ENCODE results near the gene C2CD3.
"Not testable (repeated sequence)": the region's sequence is repeated elsewhere in the genome, so short reads cannot be mapped to it uniquely, and the experiment has no call there.

The C2CD3 gene

DNA sequence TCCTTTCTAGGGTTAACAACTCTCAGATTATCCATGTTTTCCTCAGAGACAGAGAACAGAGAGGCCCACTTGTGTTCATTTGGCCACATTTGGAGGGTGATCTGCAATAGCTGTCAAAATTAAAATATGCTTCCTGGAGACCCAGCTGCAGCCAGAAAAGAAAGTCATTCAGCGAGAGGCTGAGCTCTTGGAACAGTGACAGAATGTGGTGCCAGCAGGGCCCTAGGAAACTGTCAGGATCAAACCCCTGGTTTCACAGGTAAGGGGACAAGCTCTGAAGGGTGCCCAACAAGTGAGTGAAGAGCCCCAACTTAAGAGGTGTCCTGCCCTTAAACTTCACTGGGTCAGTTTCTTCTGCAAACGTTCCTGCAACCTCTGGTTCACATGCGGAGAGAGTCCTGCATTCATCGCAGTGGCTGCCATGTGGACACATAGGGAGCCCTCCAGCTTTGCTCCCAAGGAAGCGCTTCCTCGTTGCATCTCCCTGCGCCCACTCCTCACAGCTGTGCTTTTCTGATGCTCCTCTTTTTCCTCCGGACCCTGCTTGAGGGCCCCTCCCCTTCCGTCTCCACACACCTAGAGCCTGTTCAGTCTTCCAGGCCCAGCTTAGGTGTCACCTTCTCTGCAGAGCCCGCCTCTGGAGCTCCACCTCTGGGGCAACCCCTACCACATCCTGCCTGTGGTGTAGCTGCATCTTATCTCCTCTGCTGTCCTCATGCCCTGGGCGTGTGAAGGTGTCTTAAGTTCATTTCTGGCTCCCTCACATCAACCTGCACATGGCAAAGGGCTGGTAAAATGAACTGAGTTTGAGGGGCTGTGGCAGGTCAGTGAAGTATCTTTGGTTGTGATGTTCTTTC lies 165.8 kb downstream of the C2CD3 start:
- DNase-seq (ENCODE audit: low read depth in 3 of 3), result peak; percentile 51 to 77 (median 57)

DNA sequence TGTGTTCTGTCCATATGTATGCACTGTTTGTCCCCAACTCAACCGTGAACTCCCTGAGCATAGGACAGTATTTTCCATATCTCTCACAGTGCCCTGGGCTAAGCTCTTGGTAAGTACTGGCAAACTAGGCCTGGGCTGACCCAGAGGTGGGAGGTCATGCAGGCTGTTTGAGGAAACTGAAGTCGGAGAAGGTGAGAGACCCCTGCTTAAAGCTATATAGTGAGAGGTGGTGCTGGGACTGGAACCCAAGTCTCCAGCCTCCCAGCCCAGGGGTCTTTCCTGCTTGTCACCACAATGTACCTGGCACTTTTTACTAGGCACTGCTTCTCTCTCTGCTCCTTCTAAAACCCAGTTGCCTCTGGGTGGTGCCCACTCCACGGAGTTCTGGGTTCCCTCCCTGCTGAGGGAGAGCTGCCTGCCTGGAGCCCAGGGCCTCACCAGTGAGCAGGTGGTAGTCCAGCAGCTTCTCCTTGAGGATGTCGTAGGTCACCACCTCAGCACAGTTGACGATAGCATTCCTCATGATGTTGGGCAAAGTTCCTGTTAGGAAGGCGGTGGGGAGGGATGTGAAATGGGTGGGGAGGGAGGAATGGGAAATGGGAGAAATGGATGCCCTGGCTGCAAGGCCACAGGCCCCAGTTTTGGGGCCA lies 166.6 kb downstream of the C2CD3 start:
- no peak for DNase-seq (ENCODE audit: low read depth in 3 of 3)

GRCh38 chr11:74002832-74003231 lies 168.0 kb downstream of the C2CD3 start:
- DNase-seq (ENCODE audit: low read depth in 3 of 3), result no peak

- no peak for DNase-seq (ENCODE audit: low read depth in 3 of 3)
Measured at GRCh38 chr11:74001822-74002286, 168.9 kb downstream of the C2CD3 start.

GRCh38 chr11:74000307-74001133 lies 170.3 kb downstream of the C2CD3 start:
- no peak for DNase-seq (ENCODE audit: low read depth in 3 of 3)

GRCh38 chr11:73999581-74000306 lies 171.1 kb downstream of the C2CD3 start:
- no peak for DNase-seq (ENCODE audit: low read depth in 3 of 3)

DNA sequence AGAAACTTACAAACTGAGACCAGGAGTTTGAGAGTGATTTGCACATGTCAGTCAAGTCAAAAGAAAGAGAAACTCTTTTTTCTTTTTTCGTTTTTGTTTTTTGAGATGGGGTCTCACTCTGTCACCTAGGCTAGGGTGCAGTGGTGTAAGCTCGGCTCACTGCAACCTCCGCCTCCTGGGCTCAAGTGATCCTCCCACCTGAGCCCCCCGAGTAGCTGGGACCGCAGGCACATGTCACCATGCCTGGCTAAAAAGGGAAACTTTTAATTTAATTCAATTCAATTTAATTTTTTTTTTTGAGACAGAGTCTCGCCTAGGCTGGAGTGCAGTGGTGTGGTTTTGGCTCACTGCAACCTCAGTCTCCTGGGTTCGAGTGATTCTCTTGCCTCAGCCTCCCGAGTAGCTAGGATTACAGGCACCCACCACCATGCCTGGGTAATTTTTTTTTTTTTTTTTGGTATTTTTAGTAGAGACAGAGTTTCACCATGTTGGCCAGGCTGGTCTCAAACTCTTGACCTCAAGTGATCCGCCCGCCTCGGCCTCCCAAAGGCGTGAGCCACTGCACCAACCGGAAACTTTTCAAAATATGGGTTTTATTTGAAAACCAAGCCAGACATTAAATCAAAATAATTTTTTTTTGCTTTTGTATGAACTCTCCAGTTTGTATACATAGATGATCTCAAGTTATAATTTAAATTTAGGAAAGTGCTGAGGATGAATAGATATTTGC lies 171.8 kb downstream of the C2CD3 start:
- no peak for DNase-seq (ENCODE audit: low read depth in 3 of 3)

- DNase-seq (ENCODE audit: low read depth in 3 of 3), result no peak
Measured at GRCh38 chr11:73997120-73997770, 173.6 kb downstream of the C2CD3 start.

DNA sequence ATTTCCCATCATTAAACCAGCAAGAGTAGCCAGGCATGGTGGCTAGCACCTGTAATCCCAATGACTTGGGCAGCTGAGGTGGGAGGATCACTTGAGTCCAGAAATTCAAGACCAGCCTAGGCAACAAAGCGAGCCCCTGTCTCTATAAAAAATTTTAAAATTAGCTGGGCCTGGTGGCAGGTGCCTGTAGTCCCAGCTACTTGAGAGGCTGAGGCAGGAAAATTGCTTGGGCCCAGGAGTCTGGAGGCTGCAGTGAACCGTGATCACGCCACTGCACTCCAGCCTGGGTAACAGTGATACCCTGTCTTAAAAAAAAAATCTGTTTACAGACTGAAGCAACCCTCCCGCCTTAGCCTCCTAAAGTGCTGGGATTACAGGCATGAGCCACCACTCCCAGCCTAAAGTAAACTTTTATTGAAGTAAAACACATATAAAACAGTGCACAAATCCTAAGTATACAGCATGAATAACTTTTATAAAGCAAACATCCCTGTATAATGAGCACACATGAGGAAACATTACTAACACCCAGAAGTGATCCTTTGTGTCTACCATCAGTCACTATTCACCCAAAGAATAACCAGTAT lies 174.5 kb downstream of the C2CD3 start:
- DNase-seq (ENCODE audit: low read depth in 3 of 3), result no peak

- DNase-seq (ENCODE audit: low read depth in 3 of 3), result no peak
Measured at GRCh38 chr11:73995731-73996130, 175.1 kb downstream of the C2CD3 start.

GRCh38 chr11:73995247-73995646 lies 175.6 kb downstream of the C2CD3 start:
- DNase-seq (ENCODE audit: low read depth in 3 of 3), result no peak

- DNase-seq (ENCODE audit: low read depth in 3 of 3), result no peak
Measured at GRCh38 chr11:73991471-73992006, 179.3 kb downstream of the C2CD3 start.

DNA sequence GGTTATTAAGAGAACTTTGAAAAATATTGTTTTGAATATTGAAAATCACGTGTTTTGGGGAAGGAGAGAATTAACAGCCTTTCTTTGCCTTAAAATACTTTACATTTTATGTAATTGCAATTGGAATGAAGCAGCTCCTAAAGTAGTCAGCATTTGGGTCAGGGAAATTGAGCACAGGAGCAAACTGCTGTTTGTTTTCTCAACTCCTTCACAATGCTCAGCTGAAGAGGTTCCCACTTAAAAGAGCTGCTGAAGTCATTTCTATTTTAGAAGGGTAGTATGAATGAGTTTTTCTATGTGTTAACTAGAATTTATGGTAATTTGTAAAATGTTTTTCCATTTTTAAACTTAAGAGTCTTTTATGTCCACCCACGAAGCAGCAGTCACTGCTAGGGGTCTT lies 180.1 kb downstream of the C2CD3 start:
- no peak for DNase-seq (ENCODE audit: low read depth in 3 of 3)

- no peak for DNase-seq (ENCODE audit: low read depth in 3 of 3)
Measured at GRCh38 chr11:73989156-73989555, 181.6 kb downstream of the C2CD3 start.

DNA sequence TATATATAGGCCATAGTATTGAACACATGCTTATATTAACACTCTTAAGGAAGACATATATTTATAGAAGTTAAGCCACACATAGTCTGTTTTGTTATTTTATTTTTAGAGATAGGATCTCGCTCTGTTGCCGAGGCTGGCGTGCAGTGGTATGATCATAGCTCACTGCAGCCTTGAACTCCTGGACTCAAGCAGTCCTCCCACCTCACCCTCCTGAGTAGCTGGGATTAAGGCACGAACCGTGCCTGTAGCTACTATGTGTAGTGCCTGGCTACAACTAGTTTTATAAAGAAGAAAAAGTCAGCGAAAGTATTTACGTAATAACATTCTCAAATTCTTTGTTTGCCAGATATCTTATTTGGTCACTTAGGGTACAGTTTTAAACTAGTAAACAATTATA lies 182.6 kb downstream of the C2CD3 start:
- no peak for DNase-seq (ENCODE audit: low read depth in 3 of 3)

DNA sequence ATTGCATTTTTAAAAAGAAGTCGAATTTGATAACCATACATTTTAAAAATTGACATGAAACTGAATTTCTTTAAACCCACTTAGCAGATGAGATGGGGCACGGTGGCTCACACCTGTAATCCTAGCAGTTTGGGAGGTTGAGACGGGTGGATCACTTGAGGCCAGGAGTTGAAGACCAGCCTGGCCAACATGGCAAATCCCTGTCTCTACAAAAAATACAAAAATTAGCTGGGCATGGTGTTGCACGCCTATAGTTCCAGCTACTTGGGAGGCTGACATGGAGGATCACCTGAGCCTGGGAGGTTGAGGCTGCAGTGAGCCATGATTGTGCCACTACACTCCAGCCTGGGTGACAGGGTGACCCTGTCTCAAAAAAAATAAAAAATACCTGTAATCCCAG lies 185.1 kb downstream of the C2CD3 start:
- not testable (repeated sequence) for DNase-seq (ENCODE audit: low read depth in 3 of 3)

DNA sequence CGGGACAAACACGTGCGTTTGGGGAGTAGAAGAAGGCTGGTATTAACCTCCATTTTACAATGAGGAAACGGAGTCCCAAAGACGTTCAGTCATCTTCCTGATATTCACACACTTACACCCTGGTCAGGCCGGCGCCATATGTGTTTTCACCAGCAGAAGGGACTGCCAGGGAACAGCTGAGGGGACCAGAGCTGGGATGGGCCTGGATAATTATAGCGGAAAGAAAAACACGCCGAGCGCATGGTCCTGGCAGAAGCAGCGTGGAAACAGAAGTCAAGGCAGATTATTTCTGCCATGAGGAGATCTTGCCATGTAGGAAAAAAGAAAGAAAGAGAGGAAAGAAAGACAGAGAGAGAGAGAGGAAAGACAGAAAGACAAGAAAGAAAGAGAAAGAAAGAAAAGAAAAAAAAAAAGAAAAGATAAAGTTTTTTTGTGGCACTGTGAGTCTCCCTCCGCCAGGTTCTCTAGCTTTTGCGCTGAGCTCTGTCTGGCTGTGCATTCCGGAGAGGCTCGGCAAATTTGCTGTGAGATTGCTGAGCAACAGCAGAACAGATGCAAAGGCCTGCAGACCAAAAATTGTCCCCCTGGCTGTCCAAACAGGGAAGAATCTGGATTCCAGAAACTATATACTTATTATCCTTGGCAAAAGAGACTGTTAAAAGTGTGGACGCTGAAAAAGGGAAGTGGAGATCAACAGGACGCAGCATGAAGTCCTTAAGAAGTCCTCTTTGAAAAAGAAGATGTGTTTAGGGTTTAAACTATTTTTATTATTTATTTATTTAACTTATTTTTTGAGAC lies 186.9 kb downstream of the C2CD3 start:
- DNase-seq (ENCODE audit: low read depth in 3 of 3), result no peak

- DNase-seq (ENCODE audit: low read depth in 3 of 3), result peak; percentile 80 to 94 (median 85)
Measured at GRCh38 chr11:73982990-73983740, 187.6 kb downstream of the C2CD3 start.

Data from stimulated activated CD4-positive, alpha-beta T cell treated with anti-CD3 and anti-CD28 coated beads, TNF-alpha, amount 100 ng/mL, for 24 hours (primary cell).